Activated CD4-positive, alpha-beta T cell treated with anti-CD3 and anti-CD28 coated beads, Interleukin-2, amount 10 ng/mL, durations not matched to agents 24 days and 14 days (primary cell): Measurements from ENCODE around the gene PTPRN2. TPM values are rescaled to one million over a fixed set of nuclear protein-coding genes. Genes with fewer than 3 reads are reported as not detected.

Source experiments
- DNase-seq: peaks from one replicate; pipeline ENCODE4 v3.0.0; 2022
- H3K27ac Mint-ChIP-seq: one replicate; pipeline ENCODE4 v1.8.0; 2022; ENCODE audit warnings: mild to moderate bottlenecking, mixed read lengths
- H3K27me3 Mint-ChIP-seq: one replicate; pipeline ENCODE4 v1.8.0; 2022; ENCODE audit warnings: mixed read lengths
- H3K36me3 Mint-ChIP-seq: one replicate; pipeline ENCODE4 v1.8.0; 2022; ENCODE audit warnings: low read depth, mild to moderate bottlenecking, mixed read lengths
- H3K4me1 Mint-ChIP-seq: one replicate; pipeline ENCODE4 v1.8.0; 2021; ENCODE audit warnings: mixed read lengths
- H3K4me3 Mint-ChIP-seq: one replicate; pipeline ENCODE4 v1.8.0; 2022; ENCODE audit warnings: mild to moderate bottlenecking, moderate library complexity, mixed read lengths
- H3K9me3 Mint-ChIP-seq: one replicate; pipeline ENCODE4 v1.8.0; 2021; ENCODE audit warnings: mixed read lengths
- intact Hi-C: fragments of 100-400 bp; cut with micrococcal nuclease; formaldehyde crosslinking; loops from one replicate; pipeline ENCODE4 v1.15.1; 2023
- total RNA-seq: library from RNA; stranded (reverse); gene quantifications from 2 replicates; pipeline ENCODE4 v1.2.3, GENCODE V29; 2022

PTPRN2 gene
- total RNA-seq, 1 donor from 2014 or later, result 0.33 TPM

GRCh38 chr7:158576050-158576762 is 11.4 kb downstream of the PTPRN2 start:
- Mint-ChIP-seq H3K36me3 (no peaks in the 10 kb centered on the region), H3K27me3 (peaks cover 7% of the 10 kb centered on the region), H3K9me3 (peaks cover 10% of the 10 kb centered on the region), H3K4me1 (no peaks in the 10 kb centered on the region), H3K4me3 (no peak overlapping the region), H3K27ac (no peak overlapping the region)
- intact Hi-C loops, result no loop called here
- DNase-seq, result no peak

- Mint-ChIP-seq H3K9me3 (peaks cover 2% of the 10 kb centered on the region), H3K27me3 (peaks cover 9% of the 10 kb centered on the region), H3K36me3 (no peaks in the 10 kb centered on the region), H3K4me3 (no peak overlapping the region), H3K4me1 (no peaks in the 10 kb centered on the region), H3K27ac (no peak overlapping the region)
- DNase-seq, result no peak
- intact Hi-C loops, result no loop called here
Observed at GRCh38 chr7:158574308-158575036, 13.2 kb downstream of the PTPRN2 start.

GRCh38 chr7:158573310-158573709 is 14.3 kb downstream of the PTPRN2 start:
- Mint-ChIP-seq H3K9me3 (no peaks in the 10 kb centered on the region), H3K27me3 (peaks cover 9% of the 10 kb centered on the region), H3K4me1 (no peaks in the 10 kb centered on the region), H3K4me3 (no peak overlapping the region), H3K36me3 (no peaks in the 10 kb centered on the region), H3K27ac (no peak overlapping the region)
- intact Hi-C loops, result no loop called here
- DNase-seq, result no peak

GRCh38 chr7:158572000-158572828 is 15.4 kb downstream of the PTPRN2 start:
- Mint-ChIP-seq H3K27ac (no peak overlapping the region), H3K36me3 (no peaks in the 10 kb centered on the region), H3K4me1 (no peaks in the 10 kb centered on the region), H3K4me3 (no peak overlapping the region), H3K9me3 (no peaks in the 10 kb centered on the region), H3K27me3 (peaks cover 9% of the 10 kb centered on the region)
- no peak for DNase-seq
- intact Hi-C loops, result no loop called here

GRCh38 chr7:158570449-158571170 is 17.0 kb downstream of the PTPRN2 start:
- no peaks in the 10 kb centered on the region for H3K4me1 Mint-ChIP-seq
- peaks cover 9% of the 10 kb centered on the region for H3K27me3 Mint-ChIP-seq
- intact Hi-C loops, result no loop called here
- DNase-seq, result no peak
- H3K9me3 Mint-ChIP-seq, result no peaks in the 10 kb centered on the region
- H3K36me3 Mint-ChIP-seq, result no peaks in the 10 kb centered on the region
- H3K27ac Mint-ChIP-seq, result no peak overlapping the region
- H3K4me3 Mint-ChIP-seq, result no peak overlapping the region

- intact Hi-C loops, result no loop called here
- DNase-seq, result no peak
- Mint-ChIP-seq H3K36me3 (no peaks in the 10 kb centered on the region), H3K9me3 (no peaks in the 10 kb centered on the region), H3K27ac (no peak overlapping the region), H3K27me3 (peaks cover 9% of the 10 kb centered on the region), H3K4me3 (no peak overlapping the region), H3K4me1 (no peaks in the 10 kb centered on the region)
Observed at GRCh38 chr7:158569858-158570323, 17.7 kb downstream of the PTPRN2 start.

GRCh38 chr7:158568974-158569857 is 18.4 kb downstream of the PTPRN2 start:
- Mint-ChIP-seq H3K4me1 (no peaks in the 10 kb centered on the region), H3K36me3 (no peaks in the 10 kb centered on the region), H3K27me3 (peaks cover 9% of the 10 kb centered on the region), H3K9me3 (no peaks in the 10 kb centered on the region), H3K27ac (no peak overlapping the region), H3K4me3 (no peak overlapping the region)
- intact Hi-C loops, result no loop called here
- no peak for DNase-seq

- H3K27me3 Mint-ChIP-seq, result peaks cover 4% of the 10 kb centered on the region
- intact Hi-C loops, result no loop called here
- no peak for DNase-seq
- no peak overlapping the region for H3K4me3 Mint-ChIP-seq
- H3K4me1 Mint-ChIP-seq, result no peaks in the 10 kb centered on the region
- no peaks in the 10 kb centered on the region for H3K9me3 Mint-ChIP-seq
- no peaks in the 10 kb centered on the region for H3K36me3 Mint-ChIP-seq
- no peak overlapping the region for H3K27ac Mint-ChIP-seq
Observed at GRCh38 chr7:158567153-158567603, 20.4 kb downstream of the PTPRN2 start.

- H3K4me3 Mint-ChIP-seq, result no peak overlapping the region
- H3K4me1 Mint-ChIP-seq, result no peaks in the 10 kb centered on the region
- no peak for DNase-seq
- H3K27ac Mint-ChIP-seq, result no peak overlapping the region
- no peaks in the 10 kb centered on the region for H3K36me3 Mint-ChIP-seq
- peaks cover 2% of the 10 kb centered on the region for H3K27me3 Mint-ChIP-seq
- H3K9me3 Mint-ChIP-seq, result no peaks in the 10 kb centered on the region
- intact Hi-C loops, result no loop called here
Observed at GRCh38 chr7:158564663-158565035, 23.0 kb downstream of the PTPRN2 start.

GRCh38 chr7:158563911-158564662 is 23.5 kb downstream of the PTPRN2 start:
- Mint-ChIP-seq H3K27ac (no peak overlapping the region), H3K36me3 (no peaks in the 10 kb centered on the region), H3K9me3 (no peaks in the 10 kb centered on the region), H3K4me1 (no peaks in the 10 kb centered on the region), H3K27me3 (peaks cover 2% of the 10 kb centered on the region), H3K4me3 (no peak overlapping the region)
- intact Hi-C loops, result no loop called here
- DNase-seq, result no peak

- Mint-ChIP-seq H3K27me3 (peaks cover 2% of the 10 kb centered on the region), H3K36me3 (no peaks in the 10 kb centered on the region), H3K4me3 (no peak overlapping the region), H3K4me1 (no peaks in the 10 kb centered on the region), H3K27ac (no peak overlapping the region), H3K9me3 (no peaks in the 10 kb centered on the region)
- intact Hi-C loops, result no loop called here
- DNase-seq, result no peak
Observed at GRCh38 chr7:158563051-158563450, 24.6 kb downstream of the PTPRN2 start.

GRCh38 chr7:158562517-158562916 is 25.1 kb downstream of the PTPRN2 start:
- no peak overlapping the region for H3K27ac Mint-ChIP-seq
- no peaks in the 10 kb centered on the region for H3K36me3 Mint-ChIP-seq
- no peaks in the 10 kb centered on the region for H3K4me1 Mint-ChIP-seq
- no peak overlapping the region for H3K4me3 Mint-ChIP-seq
- peaks cover 2% of the 10 kb centered on the region for H3K27me3 Mint-ChIP-seq
- intact Hi-C loops, result no loop called here
- no peak for DNase-seq
- no peaks in the 10 kb centered on the region for H3K9me3 Mint-ChIP-seq
